Dermis microvascular lymphatic vessel endothelial cell (primary cell): ENCODE results near the gene GNPAT. TPM values are rescaled to one million over a fixed set of nuclear protein-coding genes. Genes with fewer than 3 reads are reported as not detected.
A peak's percentile ranks its signal among the peaks of the same experiment; 100 is the strongest.
"Not testable (repeated sequence)": the region's sequence is repeated elsewhere in the genome, so short reads cannot be mapped to it uniquely, and the experiment has no call there.

Experiments
- DNase-seq, 2 donors: peaks; one replicate each; pipeline versions ENCODE4 v3.0.0 to v3.0.0-alpha.2; 2010; ENCODE audit warnings: low read depth in 2 of 2
- total RNA-seq: library from RNA; depleted of rRNA; stranded (reverse); fragments of >200 nt; gene quantifications from 2 replicates; pipeline ENCODE4 v1.2.1, GENCODE V29; 2014

Gene GNPAT
- 39.3 and 43.3 TPM in 2 replicates for total RNA-seq

GRCh38 chr1:231240883-231241735 lies at the start of gene GNPAT:
GNPAT (plus strand) TSS chr1:231241212; CDS start chr1:231241379, 167 bp downstream.
- DNase-seq = peak; percentile 52 to 85

- DNase-seq = peak in 1 of 2 donors; percentile 85
Observed at GRCh38 chr1:231192620-231193163, 48.3 kb upstream of the GNPAT start.

GRCh38 chr1:231193710-231194340 lies 47.2 kb upstream of the GNPAT start:
- no peak for DNase-seq

GRCh38 chr1:231194476-231194842 lies 46.6 kb upstream of the GNPAT start:
- DNase-seq = no peak

GRCh38 chr1:231194843-231195516 lies 46.0 kb upstream of the GNPAT start:
- peak in 1 of 2 donors; percentile 13 for DNase-seq

- DNase-seq = no peak
Observed at GRCh38 chr1:231196307-231196706, 44.7 kb upstream of the GNPAT start.

- DNase-seq = no peak
Observed at GRCh38 chr1:231196728-231197127, 44.3 kb upstream of the GNPAT start.

- no peak for DNase-seq
Observed at GRCh38 chr1:231199868-231200267, 41.1 kb upstream of the GNPAT start.

GRCh38 chr1:231200388-231201031 lies 40.5 kb upstream of the GNPAT start:
- no peak for DNase-seq

- no peak for DNase-seq
Observed at GRCh38 chr1:231201375-231201978, 39.5 kb upstream of the GNPAT start.

- no peak for DNase-seq
Observed at GRCh38 chr1:231201979-231202633, 38.9 kb upstream of the GNPAT start.

- no peak for DNase-seq
Observed at GRCh38 chr1:231203259-231204057, 37.6 kb upstream of the GNPAT start.

- no peak for DNase-seq
Observed at GRCh38 chr1:231206856-231207255, 34.2 kb upstream of the GNPAT start.

- DNase-seq = no peak
Observed at GRCh38 chr1:231207437-231207836, 33.6 kb upstream of the GNPAT start.

- no peak for DNase-seq
Observed at GRCh38 chr1:231208980-231209379, 32.0 kb upstream of the GNPAT start.

- DNase-seq = no peak
Observed at GRCh38 chr1:231209531-231209930, 31.5 kb upstream of the GNPAT start.

GRCh38 chr1:231210126-231210525 lies 30.9 kb upstream of the GNPAT start:
- DNase-seq = no peak

GRCh38 chr1:231211005-231211857 lies 29.8 kb upstream of the GNPAT start:
- peak; percentile 44 to 69 for DNase-seq

- not testable (repeated sequence) for DNase-seq
Observed at GRCh38 chr1:231212301-231212700, 28.7 kb upstream of the GNPAT start.
